ENCODE results near the gene RPL10A.

RPL10A gene

DNA sequence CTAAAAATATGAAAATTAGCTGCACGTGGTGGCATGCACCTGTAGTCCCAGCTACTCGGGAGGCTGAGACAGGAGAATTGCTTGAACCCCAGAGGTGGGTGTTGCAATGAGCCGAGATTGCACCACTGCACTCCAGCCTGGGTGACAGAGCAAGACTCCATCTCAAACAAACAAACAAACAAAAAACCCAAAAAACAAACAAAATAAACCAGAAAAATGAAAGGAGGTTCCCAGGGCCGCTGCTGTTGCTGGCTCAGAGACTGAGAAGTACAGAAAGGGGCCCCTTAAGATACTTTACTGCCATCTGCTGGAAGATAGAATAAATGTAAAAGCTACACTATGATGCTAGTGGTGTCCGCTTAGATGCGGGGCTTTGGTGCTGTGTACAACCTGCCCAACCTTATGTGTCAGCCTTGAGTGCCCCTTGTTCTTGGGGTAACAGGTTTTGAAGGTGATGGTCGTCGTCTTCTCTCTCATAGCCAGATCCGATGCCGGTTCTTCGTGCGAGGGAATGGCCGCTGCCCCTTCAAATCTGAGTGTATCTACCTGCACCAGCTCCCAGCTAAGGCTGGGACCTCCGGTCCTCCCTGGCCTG is 18.8 kb upstream of the RPL10A start:
- peak; percentile 63 for DNase-seq

DNA sequence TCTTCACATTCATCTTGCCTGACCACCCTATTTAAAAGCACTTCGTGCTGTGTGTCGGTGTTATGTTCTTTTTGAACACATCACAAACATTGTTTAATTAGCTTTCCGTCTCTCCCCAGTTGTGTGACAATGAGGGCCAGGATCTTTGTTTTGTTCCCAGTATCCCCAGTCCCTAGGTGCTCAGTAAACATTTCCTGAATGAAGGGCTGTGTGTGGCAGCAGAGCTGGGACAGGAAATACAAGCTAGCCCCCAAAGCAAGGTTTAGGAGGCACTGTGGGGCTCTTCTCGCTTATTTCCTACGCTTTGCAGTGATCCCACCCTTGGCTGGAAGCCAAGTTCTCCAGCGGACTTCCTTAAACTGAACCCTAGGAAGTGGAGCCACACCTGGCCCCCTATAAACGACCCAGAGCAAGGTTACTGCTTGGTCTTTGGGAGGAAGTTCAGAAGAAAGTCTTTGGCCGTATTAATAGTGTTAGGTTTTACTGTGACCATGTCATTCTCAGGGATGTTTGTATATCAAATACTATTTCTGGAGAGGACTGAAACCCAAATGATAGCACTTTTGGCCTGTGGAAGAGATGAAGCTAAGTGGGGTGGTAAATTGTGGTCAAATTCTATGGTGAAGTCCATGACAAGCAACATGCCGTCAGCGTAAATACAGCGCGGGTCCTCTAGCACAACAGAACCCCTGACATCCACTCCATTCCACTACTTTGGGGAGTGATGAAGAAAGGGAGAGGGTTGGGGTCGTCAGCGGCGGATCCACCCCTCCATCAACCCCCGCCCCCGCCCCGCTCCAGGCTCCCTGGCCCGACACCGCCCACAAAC is 16.6 kb upstream of the RPL10A start:
- no peak for DNase-seq

DNA sequence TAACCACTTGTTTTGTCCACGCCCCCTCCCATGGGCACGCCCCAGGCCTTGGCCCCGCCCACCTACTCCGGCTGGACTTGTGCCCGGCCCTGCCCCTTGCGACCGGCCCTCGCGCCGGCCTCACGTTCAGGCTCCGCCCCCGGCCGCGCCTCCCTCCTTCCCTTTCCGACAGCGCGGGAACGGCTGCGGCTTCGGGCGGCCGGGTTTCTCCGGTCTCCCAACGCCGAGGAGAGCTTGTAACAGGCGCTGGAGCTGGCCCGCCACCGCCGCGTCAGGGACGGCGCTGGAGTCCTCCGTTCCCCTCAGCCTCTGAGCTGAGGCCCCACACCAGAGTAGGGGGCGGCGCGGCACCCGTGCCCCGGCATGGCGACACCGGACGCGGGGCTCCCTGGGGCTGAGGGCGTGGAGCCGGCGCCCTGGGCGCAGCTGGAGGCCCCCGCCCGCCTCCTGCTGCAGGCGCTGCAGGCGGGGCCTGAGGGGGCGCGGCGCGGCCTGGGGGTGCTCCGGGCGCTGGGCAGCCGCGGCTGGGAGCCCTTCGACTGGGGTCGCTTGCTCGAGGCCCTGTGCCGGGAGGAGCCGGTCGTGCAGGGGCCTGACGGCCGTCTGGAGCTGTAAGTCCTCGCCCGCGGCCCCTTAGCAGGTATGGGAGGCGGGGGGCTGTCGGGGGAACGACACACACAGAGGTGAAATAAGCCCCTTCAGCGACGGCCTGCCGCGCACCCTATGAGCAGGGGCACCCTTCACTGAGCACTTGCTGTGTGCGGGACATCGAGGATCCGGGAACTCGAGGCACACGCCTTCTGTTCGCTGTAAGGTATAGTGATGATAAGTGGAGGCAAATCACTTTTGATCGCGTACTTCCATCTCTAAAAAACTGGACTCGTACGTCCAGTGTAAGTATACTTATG is 15.8 kb upstream of the RPL10A start, which contains the start of gene FANCE:
TSS of gene FANCE (plus strand) at position 156 of the 908 bp plus-strand sequence. CDS start at position 364, 208 bp downstream.
- DNase-seq, result peak; percentile 66

DNA sequence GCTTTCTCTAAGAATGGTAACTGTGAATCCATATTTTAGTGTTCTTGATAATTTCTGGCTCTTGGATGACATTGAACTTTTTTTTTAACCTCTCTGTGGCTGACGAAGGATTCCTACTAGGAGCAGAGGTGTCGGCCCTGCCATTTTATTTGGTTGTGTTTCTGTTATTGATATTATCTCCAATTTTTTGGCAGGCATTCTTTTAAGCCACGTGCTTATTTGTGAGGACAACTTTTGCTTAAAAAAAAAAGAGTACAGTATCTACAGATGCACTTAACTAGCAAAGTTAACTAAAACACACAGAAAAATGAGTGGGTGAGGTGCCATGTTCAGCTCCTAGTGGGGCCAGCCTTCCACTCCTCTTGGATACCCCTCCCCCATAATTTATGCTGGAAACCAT is 15.0 kb upstream of the RPL10A start:
- DNase-seq, result no peak

DNA sequence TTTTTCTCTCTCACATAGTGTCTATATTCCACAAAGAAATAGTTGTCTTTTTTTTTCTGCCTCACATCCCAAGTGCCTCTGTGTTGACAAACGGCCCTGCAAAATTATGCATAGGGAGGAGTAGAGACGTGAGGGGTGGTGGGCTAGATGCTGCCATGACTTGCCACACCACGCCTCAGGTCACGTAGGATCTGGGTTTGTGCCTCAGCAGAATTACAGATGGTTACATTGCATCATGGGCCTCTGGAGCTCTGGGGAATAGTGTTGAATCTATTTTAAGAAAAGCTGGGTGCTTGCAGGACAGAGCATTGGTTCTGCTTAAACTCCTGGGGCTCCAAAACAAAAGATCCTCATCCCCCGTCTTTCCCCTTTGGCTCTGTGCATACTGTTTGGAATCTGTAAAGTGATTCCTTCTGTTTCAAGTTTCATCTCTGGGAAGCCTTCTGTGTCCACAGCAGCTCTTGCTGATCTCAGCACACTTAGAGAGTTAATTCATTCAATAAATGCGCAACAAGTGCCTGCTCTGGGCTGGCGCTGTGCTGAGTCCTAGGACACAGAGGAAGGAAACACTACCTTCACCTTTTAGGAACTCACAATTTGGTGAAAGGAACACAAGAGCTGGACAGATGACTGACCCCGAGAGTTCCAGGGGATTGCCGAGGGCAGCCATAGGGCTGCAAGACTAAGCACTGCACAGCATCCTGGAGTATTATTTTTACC is 13.7 kb upstream of the RPL10A start:
- no peak for DNase-seq

DNA sequence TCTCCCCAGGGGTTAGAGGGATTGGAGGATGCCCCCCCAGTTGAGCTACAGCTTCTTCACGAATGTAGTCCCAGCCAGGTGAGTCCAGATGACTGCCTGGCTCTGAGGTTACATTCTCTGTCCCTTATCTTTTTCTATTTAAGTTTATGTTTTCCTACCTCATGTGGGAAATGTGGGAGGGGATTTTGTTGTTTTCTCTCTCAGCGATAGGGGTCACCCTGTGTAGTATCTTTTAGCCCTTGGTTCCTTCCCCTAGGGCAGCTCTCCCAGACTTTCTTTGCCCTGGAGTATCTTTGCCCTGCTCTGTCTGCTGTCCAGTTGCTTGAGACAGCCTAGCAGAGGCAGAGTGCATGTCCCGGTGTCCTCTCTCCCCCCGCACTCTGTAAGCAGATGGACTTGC is 10.3 kb upstream of the RPL10A start:
- DNase-seq, result no peak

DNA sequence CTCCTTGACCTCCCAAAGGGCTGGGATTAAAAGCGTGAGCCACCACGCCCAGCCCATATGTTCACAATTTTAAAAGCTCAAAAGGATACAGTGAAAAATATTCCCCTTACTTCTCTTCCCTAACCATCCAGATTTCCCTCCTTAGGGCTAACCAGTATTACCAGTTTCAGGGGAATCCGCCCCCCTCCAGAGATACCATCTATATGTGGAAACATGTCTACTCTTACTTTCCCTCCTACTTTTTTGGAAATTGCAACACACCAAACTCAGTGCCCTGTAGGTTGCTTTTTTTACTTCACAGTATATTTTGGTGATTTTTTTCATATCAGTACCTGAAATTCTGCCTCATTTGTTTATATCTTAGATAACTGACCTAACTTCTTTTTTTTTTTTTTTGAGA is 6.9 kb upstream of the RPL10A start:
- no peak for DNase-seq

DNA sequence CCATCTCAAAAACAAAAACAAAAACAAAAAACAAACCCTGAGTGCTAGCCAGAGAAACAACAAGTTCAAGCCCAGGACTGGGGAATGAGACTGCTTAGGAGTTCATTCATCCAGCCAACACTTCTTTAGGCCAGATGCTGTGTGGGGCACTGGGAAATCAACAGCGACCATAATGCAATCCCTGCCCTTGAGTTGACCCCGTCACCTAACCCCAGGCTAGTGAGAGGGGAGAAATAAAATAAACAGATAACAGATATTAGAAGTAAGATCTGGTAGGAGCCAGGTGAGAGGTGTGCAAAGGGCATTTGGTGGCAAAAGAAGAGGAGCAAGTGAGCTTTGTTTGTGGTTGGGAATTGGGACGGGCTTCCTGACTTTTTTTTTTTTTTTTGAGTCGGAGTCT is 4.9 kb upstream of the RPL10A start:
- no peak for DNase-seq

DNA sequence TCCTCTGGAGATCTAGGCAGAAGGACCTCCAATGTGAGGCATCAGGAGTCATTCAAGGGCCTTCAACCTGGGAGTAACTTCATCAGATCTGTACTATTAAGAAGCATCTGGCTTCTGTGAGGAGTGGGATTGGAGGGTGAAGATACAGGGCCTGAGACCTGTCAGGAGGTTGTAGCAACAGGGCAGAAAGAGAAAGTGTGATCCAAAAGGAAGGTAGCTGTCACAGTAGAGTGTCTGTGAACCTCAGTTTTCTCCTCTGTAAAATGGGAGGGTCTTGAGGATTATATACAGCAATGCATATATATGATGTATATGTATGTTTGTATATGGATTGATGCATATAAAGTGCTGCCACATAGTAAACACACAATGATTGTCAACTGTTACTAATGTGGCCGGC is 2.6 kb upstream of the RPL10A start:
- no peak for DNase-seq

DNA sequence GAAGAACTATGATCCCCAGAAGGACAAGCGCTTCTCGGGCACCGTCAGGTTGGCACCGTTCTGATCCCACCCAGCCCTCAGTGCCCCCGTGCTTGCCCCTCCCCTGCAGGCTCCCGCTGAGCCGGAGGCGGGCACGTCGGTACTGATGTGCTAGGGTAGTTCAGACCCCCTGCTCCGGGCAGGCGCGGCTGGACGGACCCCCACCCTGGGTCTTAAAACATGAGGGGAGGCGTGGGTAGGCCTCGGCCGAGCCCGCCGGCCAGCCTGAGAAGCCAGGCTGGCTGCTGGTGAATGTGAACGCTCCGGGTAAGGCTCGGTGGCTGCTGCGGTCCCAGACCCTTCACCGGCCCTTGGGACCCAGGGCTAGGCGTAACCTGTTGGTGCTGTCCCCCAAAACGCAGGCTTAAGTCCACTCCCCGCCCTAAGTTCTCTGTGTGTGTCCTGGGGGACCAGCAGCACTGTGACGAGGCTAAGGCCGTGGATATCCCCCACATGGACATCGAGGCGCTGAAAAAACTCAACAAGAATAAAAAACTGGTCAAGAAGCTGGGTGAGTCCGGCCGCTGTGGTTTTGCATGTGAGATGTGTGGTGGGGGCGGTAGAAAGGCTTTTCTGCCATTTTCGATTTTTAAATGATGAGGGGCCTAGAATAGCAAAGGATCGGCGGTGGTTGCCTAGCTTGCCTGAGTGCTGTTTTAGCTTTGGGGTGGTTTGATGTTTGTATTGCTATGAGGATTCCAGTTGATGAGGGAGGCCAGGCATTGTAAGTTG is 964 bp downstream of the RPL10A start:
- no peak for DNase-seq

DNA sequence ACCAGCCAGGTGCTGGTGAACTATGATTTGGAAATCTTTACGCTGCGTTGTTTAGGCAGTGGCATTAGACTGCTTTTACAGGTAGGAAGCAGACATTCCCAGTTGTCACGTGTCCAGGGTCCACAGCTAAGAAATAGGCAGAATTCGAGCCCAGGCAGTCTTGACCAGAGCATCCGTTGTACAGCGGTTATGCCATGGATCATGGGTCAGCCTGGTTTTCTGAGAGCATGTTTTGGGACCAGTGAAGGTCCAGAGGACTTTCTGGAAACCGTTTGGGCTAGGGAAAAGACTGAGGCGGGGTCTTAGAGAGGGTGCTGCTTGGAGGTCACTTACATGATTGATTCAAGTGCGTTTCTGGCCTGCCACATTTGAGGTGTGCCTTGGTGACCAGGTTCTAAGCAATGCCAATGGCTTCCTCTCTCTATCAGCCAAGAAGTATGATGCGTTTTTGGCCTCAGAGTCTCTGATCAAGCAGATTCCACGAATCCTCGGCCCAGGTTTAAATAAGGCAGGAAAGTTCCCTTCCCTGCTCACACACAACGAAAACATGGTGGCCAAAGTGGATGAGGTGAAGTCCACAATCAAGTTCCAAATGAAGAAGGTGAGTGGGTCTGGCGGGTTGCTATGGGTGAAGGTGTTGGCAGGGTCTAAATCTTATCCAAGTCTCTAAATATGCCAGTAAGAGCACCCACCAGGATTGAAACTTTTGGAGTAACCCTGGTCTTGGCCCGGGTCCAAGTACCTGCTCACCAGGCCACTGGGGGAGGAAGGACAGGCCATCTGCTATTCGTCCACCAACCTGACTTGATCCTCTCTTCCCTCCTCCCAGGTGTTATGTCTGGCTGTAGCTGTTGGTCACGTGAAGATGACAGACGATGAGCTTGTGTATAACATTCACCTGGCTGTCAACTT is 1.8 kb downstream of the RPL10A start:
- DNase-seq, result no peak

DNA sequence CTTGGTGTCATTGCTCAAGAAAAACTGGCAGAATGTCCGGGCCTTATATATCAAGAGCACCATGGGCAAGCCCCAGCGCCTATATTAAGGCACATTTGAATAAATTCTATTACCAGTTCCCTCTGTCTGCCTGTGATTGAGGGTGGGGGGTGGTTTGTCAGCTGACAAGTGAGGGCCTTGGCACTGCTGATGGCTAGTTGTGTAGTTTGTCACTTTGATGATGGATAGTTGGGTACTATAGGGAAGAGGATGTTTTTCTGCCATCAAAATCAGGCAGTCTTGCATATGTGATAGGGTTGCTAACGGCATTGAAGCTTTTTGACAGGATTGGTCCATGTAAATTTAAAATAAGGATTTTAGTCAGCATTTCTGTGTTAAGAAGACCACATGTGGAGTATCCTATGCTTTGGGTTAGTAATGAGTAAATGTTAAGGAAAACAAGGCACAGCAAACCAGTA is 2.5 kb downstream of the RPL10A start:
- no peak for DNase-seq

DNA sequence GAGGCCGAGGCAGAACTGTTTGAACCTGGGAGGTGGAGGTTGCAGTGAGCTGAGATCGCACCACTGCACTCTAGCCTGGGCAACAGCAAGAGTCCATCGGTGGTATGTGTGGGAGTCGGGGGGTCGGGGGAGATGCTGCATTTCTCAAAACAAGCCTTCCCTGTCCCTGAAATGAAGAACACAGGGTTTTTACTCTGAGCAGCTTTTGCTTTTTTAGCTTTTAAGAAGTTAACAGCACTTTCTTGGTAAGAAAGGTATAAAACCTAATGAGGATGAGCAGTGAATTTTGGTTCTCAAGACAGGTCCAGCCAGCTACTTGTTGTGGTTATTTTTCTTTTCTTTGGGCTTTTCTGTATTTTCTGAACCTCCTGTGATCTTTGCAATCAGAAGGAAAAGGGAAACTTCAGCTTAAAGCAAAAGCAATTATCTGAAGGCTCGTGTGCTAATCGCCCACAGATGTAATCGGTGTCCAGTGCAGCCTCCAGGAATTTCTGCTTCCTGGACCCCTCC is 3.7 kb downstream of the RPL10A start:
- DNase-seq, result no peak

DNA sequence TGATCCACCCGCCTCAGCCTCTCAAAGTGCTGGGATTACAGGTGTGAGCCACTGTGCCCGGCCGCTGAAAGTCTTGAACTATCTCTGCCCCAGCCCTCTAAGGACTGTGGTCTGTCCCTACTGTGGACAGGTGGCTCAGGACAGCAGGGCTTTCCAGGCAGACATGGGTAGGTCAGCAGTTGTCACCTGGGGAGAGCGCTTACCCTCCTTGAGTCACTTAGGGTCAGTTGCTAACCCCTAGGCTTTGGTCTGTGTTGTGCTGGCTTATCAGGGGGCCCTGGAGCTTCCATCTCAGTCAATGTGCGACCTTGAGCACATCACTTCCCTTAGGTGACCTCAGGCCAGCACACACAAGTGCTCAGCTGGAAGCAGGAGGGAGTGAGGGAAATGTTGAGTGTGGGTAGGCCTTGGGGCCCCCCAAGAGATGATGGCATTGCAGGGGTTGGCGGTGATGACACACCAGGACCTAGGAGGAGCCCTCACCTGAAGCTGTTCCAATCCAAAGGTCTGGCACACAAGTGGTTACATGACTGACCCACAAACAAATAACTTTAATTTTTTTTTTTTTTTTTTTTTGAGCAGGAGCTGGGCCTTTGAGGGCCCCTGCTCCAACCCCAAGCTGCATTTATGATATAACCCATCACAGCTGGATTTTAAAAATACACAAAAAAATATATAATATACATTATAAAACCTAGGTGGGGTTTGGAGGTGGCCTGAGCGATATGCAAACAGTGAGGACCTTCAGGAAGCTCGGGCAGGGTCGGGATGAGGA is 5.1 kb downstream of the RPL10A start:
- DNase-seq, result no peak

DNA sequence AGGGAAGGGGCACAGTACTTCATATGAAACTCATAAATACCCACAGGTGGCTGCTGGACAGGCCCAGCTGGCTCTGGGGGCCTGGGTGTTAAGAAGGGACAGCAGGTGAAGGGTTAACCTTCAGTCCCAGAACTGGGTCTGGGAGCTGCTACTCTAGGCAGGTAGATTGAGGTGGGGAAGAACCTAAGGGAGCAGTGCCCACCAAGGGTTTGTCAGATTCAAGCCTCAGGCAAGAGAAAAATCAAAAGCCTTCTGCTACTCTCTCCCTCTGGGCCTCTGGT is 5.6 kb downstream of the RPL10A start:
- DNase-seq, result no peak

DNA sequence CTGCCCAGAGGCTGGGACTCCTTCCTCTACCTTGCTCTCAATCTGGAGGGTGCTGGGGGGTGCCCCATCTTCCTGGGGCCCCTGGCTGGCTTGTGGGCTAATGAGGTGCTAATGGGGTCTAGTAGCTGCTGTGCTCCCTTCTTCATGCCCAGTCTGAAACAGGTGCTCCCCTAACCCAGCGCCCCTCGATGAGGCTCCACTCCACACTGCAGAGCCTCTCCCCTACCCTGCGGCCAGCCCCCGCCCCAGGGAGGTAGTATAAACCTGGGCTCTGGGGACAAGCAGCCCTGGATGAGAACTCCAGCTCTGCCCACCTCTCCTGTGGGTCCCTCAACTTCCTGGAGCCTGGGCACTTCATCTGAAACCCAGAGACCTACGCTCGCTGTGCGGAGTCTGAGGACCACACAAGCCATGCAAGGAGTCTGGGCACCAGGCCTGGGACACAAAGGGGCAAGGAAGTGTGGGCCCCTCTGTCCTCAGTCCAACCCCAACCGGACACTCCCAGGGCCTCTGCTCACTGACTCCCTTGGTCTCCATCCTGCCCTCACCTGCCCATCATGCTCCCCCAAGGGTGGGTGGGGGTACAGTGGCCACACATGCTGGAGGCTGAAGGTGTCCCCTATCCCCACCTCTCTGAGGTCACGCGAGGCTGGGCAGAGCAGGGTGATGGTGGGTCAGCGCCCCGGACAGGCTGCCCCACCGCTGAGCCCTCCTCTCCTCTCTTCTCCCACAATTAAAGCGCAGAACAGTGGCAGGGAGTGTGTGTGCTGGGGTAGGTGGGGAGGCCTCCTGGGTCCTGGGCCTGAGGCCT is 6.1 kb downstream of the RPL10A start:
- no peak for DNase-seq

DNA sequence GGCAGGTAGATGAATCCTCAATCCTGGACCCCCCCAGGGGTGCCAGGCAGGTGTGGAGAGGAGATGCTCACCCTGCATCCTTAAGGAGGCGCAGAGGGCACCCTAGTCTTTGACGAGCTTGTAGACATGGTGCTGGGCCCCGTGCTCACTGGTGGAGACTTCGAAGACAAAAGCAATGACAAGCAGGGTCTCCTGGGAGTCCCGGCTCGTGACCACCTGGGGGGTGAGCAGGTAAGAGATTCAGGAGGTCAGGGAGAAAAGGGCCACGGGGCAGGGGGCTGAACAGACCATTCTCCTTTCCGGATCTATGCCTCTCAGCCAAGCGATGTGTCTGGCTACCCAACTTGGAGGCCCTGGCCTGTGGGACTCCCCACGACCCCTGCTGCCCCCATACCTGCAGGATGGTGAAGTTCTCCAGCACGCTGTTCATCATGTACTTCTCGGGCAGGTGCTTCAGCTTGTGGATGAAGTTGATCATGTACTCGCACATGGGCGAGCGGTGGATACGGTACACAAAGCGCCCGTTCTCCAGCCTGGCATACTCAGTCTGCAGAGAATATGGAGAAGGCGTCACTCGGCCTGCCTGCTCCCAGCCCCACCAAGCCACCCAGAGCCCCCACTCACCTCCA is 6.9 kb downstream of the RPL10A start:
- no peak for DNase-seq

DNA sequence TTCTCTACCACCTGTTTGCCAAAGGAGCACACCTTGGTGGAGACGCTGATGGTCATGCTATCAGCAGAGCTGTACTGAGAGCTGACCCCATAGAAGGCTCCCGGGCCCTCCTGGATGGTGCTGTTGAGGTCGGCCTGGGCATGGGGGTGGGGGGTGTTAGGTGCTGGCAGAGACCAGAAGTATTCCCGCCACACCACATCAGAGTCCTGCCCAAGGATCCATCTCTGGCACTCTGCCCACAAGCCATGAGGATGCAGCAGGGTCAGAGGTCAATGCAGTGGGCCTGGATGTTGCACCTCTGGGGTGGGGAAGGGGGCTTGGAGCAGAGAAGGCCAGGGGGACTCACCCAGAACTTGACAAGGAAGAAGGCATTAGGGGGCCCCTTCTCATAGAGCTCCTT is 7.4 kb downstream of the RPL10A start:
- DNase-seq, result no peak

DNA sequence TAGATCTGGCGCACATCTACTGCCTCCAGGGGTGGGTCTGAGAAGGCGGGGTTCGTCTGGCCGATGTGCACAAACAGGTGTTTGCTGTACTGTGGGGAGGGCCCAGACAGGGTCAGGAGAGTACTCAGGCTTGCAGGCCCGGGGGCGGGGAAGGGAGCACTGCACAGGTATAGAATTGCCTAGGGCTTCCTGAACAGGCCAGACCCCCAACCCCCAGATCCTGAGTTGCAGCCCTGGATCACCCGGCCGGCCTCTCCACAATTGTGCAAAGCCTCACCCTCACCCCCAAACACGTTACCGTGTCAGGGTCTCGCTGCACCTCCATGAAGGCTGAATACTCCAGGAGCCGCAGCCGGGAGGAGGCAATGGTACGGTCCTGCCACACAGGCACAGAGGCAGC is 7.8 kb downstream of the RPL10A start:
- DNase-seq, result no peak

All from DMS79 (cell line).